ENCODE data around the gene C16orf74.
A peak's percentile ranks its signal among the peaks of the same experiment; 100 is the strongest.

C16orf74 gene

DNA sequence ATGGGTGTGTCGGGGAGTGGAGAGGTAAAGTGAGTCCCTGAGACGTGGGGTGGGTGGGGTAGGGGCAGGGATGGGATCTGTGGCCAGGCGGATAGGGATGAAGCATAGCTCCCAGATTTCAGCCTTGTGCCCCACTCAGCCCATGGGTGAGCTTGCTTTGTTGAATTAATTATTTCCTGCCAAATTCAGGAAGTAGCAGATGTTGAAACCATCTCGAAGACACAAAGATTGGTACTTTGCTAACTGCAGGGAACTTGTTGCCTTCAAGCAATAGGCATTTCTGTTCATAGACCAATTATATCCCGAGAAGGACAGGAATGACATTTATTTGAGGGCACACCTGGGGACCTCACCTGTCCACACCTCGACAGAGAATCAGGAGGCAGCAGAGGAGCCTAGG lies 11.0 kb upstream of the C16orf74 start:
- Mint-ChIP-seq H3K27me3 (peaks cover 17% of the 10 kb centered on the region), H3K9me3 (no peaks in the 10 kb centered on the region), H3K36me3 (ENCODE audit: low read depth) (no peaks in the 10 kb centered on the region), H3K27ac (no peak overlapping the region), H3K4me1 (ENCODE audit: low read depth) (peaks cover 33% of the 10 kb centered on the region), H3K4me3 (no peak overlapping the region)

DNA sequence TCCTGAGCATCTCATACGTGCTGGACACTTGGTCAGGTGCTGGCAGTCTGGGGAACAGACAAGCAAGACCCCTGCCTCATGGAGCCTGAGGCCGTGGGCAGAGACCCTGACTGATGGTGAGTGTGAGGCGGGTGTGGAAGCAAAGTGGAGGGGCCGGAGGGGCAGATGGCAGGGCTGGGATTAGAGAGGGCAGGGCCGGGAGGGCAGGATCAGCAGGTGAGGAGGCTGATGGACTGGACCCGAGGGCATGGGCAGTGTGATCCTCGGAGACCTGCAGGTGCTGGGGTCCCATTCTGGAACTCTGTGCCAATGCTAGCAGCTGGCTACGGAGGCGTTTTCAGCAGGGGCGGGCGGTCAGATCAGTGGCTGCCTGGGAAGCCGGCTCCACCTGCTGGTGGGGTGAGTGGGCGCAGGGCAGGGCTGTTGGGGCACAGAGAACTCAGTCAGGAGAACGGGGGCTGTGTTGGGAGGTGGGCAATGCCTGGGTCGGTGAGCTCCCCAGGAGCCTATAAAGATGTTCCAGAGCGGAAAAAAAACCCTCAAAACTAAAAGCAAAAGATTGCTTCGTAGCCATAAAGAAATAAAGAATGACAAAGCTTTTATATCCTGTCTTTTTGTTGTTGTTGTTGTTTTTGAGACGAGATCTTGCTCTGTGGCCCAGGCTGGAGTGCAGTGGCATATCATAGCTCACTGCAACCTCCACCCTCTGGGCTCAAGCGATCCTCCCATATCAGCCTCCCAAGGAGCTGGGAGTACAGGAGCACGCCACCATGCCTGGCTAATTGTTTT lies 8.9 kb upstream of the C16orf74 start:
- H3K27ac Mint-ChIP-seq: no peak overlapping the region
- peaks cover 17% of the 10 kb centered on the region for H3K27me3 Mint-ChIP-seq
- H3K36me3 Mint-ChIP-seq (ENCODE audit: low read depth): no peaks in the 10 kb centered on the region
- H3K9me3 Mint-ChIP-seq: no peaks in the 10 kb centered on the region
- peaks cover 43% of the 10 kb centered on the region for H3K4me1 Mint-ChIP-seq (ENCODE audit: low read depth)
- peak overlapping the region; percentile 6 for H3K4me3 Mint-ChIP-seq

DNA sequence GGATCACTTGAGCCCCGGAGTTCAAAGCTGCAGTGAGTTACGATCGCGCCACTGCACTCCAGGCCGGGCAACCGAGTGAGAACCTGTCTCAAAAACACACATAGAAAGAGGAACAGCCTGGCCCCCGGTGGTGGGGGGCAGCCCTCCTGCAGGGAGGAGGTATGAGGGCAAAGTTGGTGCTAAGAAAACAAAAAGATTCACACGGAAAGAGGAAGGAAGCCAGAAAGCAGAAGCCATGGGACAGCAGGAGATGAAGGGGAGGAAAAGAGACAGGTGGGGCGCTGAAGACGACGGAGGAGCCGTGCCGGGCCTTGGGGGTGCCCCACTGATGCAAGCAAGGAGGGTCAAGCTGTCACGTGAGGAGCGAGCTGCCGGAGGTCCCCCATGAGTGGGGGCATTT lies 8.2 kb upstream of the C16orf74 start:
- peaks cover 43% of the 10 kb centered on the region for H3K4me1 Mint-ChIP-seq (ENCODE audit: low read depth)
- no peak overlapping the region for H3K4me3 Mint-ChIP-seq
- peaks cover 17% of the 10 kb centered on the region for H3K27me3 Mint-ChIP-seq
- H3K36me3 Mint-ChIP-seq (ENCODE audit: low read depth): no peaks in the 10 kb centered on the region
- H3K9me3 Mint-ChIP-seq: no peaks in the 10 kb centered on the region
- peak overlapping the region; percentile 7 for H3K27ac Mint-ChIP-seq

DNA sequence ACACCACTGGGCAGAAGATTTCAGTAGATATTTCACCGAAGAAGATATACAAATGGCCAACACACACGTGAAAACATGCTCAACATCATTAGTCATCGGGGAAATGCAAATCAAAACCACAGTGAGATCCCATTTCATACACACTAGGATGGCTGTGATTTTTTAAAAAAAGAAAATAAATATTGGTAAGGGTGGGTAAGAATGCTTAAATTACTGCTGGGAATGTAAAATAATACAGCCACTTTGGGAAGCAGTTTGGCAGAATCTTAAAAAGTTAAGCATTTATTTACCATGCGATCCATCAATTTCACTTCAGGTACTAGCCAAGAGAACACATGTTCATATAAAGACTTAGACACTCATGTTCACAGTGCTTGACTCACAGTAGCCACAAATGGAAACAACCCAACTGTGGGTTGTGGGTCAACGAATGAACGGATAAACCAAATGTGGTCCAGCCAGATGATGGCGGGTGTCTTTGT lies 6.5 kb upstream of the C16orf74 start:
- peaks cover 27% of the 10 kb centered on the region for H3K27me3 Mint-ChIP-seq

DNA sequence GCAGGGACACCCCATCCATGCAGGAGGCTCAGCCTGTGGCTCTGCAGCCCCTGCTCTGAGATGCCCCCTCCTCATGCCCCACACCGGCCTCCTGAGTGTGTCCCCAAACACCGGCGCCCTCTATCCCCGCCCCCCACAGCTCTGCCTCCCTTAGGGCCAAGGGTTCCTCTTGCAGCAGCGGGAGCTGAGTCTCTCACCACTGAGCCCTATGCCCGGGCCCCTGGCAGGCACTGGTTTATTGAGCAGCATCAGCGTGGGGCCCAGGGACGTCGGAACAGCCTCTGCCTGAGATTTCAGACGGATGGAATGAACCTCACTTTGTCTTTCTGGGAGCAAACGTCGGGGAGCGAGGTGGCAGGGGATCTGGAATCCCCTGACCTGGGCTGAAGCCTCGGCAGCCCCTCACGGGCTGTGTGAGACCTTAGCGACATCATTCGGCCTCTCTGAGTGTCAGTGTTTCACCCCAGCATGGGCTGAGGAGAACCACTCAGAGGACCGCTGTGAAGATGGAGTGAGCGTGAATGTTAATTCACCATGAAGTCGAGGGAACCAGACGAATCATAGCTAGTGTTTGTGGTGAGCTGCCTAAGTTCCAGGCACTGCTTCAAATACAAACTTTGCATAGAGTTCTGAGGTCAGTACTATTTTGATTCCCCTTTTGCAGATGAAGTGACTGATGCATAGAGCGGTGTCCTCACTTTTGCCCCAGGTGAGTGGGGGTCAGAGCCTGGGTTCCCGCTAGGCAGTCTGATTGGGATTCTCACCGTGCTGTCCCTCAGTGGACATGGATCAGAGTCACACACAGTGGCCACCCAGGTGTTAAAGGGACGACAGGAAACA lies 5.3 kb upstream of the C16orf74 start:
- H3K9me3 Mint-ChIP-seq: no peaks in the 10 kb centered on the region
- H3K4me1 Mint-ChIP-seq (ENCODE audit: low read depth): peaks cover 59% of the 10 kb centered on the region
- H3K27me3 Mint-ChIP-seq: peaks cover 34% of the 10 kb centered on the region
- H3K27ac Mint-ChIP-seq: peak overlapping the region; percentile 74
- H3K4me3 Mint-ChIP-seq: peak overlapping the region; percentile 20
- no peaks in the 10 kb centered on the region for H3K36me3 Mint-ChIP-seq (ENCODE audit: low read depth)

More for the DNA sequence above, 6.5 kb upstream of the C16orf74 start:
- peaks cover 50% of the 10 kb centered on the region for H3K4me1 Mint-ChIP-seq (ENCODE audit: low read depth)
- no peak overlapping the region for H3K27ac Mint-ChIP-seq
- H3K4me3 Mint-ChIP-seq: no peak overlapping the region
- H3K36me3 Mint-ChIP-seq (ENCODE audit: low read depth): no peaks in the 10 kb centered on the region
- no peaks in the 10 kb centered on the region for H3K9me3 Mint-ChIP-seq

- H3K4me3 Mint-ChIP-seq: no peak overlapping the region
- H3K4me1 Mint-ChIP-seq (ENCODE audit: low read depth): peaks cover 54% of the 10 kb centered on the region
- H3K9me3 Mint-ChIP-seq: no peaks in the 10 kb centered on the region
- H3K36me3 Mint-ChIP-seq (ENCODE audit: low read depth): no peaks in the 10 kb centered on the region
- H3K27me3 Mint-ChIP-seq: peaks cover 32% of the 10 kb centered on the region
- H3K27ac Mint-ChIP-seq: no peak overlapping the region
These were observed 3.5 kb upstream of the C16orf74 start for GRCh38 chr16:85754413-85754812.

GRCh38 chr16:85753976-85754375 lies 3.1 kb upstream of the C16orf74 start:
- Mint-ChIP-seq H3K36me3 (ENCODE audit: low read depth) (no peaks in the 10 kb centered on the region), H3K4me1 (ENCODE audit: low read depth) (peaks cover 50% of the 10 kb centered on the region), H3K4me3 (no peak overlapping the region), H3K27me3 (peaks cover 28% of the 10 kb centered on the region), H3K9me3 (no peaks in the 10 kb centered on the region), H3K27ac (no peak overlapping the region)

DNA sequence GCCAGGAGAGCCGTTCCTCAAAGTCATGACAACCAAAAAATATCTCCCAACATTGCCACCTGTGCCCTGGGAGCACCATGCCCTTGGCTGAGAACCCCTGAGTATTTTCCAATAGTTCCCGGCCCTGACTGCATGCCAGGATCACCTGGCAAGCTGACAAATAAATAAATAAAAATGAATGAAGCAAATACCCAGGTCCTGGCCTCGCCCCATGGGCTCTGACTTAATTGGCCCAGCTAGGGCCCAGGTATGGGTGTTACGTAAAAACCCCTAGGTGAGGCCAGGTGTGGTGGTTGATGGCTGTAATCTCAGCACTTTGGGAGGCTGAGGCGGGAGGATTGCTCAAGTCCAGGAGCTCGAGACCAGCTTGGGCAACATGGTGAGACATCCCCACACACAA lies 2.7 kb upstream of the C16orf74 start:
- Mint-ChIP-seq H3K4me1 (ENCODE audit: low read depth) (peaks cover 47% of the 10 kb centered on the region), H3K9me3 (no peaks in the 10 kb centered on the region), H3K4me3 (no peak overlapping the region), H3K27me3 (peaks cover 26% of the 10 kb centered on the region), H3K27ac (no peak overlapping the region), H3K36me3 (ENCODE audit: low read depth) (no peaks in the 10 kb centered on the region)

DNA sequence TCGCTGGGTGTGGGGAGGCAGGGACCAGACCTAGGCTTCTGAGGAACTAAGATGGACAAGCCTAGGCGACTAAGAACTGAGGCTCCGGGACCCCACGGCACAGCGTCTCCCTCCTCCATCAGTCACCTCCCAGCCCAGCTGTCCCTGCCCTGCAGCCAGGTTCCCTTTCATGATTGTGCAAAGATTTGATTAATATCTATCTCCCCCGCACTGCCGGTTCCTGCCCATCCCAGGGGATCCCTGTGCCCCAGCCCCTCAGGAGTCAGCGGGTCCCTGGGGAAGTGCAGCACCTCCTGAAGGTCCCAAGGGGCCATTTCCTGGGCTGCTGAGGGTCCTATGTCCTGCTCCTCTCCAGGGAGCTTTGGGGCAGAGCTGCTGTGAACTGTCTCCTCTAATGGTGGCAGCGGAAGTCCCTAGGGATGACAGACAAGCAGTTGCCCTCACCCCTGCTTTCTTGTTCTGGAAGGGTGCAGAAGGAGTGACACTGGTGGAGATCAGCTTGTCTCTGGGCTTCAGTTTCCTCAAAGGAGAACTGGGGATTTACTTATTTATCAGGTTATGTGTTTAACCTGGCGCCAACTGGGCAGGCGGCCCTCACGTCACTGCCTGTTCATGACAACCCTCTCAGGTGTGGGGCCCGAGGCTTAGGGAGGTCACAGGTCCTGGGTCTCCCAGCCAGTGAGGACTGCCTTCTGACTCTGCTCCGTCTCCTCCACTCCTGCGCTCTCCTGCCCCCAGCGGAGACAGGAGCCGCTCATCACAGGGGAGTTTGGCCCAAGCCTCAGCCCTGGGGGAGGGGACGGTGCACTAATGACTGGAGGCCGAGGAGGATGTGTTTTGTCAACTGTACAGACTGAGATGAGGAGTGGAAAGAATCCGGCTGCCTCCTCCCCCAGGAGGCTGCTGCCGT lies 1.9 kb upstream of the C16orf74 start:
- peaks cover 44% of the 10 kb centered on the region for H3K4me1 Mint-ChIP-seq (ENCODE audit: low read depth)
- no peaks in the 10 kb centered on the region for H3K36me3 Mint-ChIP-seq (ENCODE audit: low read depth)
- no peaks in the 10 kb centered on the region for H3K9me3 Mint-ChIP-seq
- no peak overlapping the region for H3K4me3 Mint-ChIP-seq
- no peak overlapping the region for H3K27ac Mint-ChIP-seq
- H3K27me3 Mint-ChIP-seq: peaks cover 25% of the 10 kb centered on the region

GRCh38 chr16:85751698-85752501 lies 1.0 kb upstream of the C16orf74 start:
- Mint-ChIP-seq H3K4me1 (ENCODE audit: low read depth) (peaks cover 42% of the 10 kb centered on the region), H3K36me3 (ENCODE audit: low read depth) (no peaks in the 10 kb centered on the region), H3K4me3 (no peak overlapping the region), H3K27ac (no peak overlapping the region), H3K27me3 (peaks cover 25% of the 10 kb centered on the region), H3K9me3 (no peaks in the 10 kb centered on the region)

- Mint-ChIP-seq H3K9me3 (no peaks in the 10 kb centered on the region), H3K4me1 (ENCODE audit: low read depth) (peaks cover 40% of the 10 kb centered on the region), H3K4me3 (peak overlapping the region; percentile 80), H3K36me3 (ENCODE audit: low read depth) (no peaks in the 10 kb centered on the region), H3K27ac (no peak overlapping the region), H3K27me3 (peaks cover 25% of the 10 kb centered on the region)
These were observed 610 bp downstream of the C16orf74 start for GRCh38 chr16:85750146-85750826.

GRCh38 chr16:85749771-85750145 lies 1.1 kb downstream of the C16orf74 start:
- Mint-ChIP-seq H3K27ac (no peak overlapping the region), H3K4me3 (peak overlapping the region; percentile 80), H3K9me3 (no peaks in the 10 kb centered on the region), H3K36me3 (ENCODE audit: low read depth) (no peaks in the 10 kb centered on the region), H3K27me3 (peaks cover 25% of the 10 kb centered on the region), H3K4me1 (ENCODE audit: low read depth) (peaks cover 40% of the 10 kb centered on the region)

DNA sequence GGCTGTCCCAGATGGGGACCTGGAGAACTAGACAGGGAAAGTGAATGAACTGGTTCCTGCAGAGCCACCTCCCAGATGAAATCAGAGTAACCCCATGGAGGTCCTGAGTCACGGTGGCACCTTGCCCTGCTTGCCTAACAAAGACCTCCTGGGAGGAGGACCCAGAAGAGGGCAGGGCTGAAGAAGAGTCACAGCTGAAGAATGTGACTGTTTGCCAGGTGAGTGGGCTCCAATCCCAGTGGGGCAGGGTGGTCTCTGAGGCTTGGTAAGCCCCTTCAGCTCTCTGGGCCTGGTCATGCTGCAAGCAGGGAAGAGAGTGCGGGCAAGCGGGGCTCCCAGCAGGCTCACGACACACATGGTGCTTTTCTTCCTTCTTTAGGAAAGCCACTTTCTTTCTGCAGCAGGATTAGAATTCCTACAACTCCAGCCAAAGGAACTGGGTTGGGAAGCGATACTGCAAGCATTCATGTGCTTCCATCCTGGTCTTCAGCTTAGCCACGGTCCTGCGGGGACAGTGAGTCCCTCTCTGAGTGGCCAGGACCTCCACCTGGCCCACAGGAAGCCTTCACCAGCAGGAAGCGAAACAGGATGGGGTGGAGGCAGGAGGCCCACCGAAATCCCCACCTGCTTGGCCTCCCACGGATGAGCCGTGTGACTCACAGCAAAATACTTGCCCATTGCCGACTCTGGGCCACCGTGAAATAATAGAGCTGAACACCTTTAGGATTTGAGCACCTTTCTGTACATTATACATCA lies 4.3 kb downstream of the C16orf74 start:
- Mint-ChIP-seq H3K4me1 (ENCODE audit: low read depth) (peaks cover 27% of the 10 kb centered on the region), H3K4me3 (no peak overlapping the region), H3K36me3 (ENCODE audit: low read depth) (no peaks in the 10 kb centered on the region), H3K9me3 (no peaks in the 10 kb centered on the region), H3K27ac (no peak overlapping the region), H3K27me3 (peaks cover 9% of the 10 kb centered on the region)
